Stimulated activated CD8-positive, alpha-beta memory T cell treated with anti-CD3 and anti-CD28 coated beads, Interleukin-4, amount 100 ng/mL, for 1 hour (primary cell): ENCODE data around the gene PGM2.

Experiments used
- DNase-seq, 2 donors: peaks; one replicate each; pipeline ENCODE4 v3.0.0-alpha.2; 2020; ENCODE audit warnings: low read depth in 2 of 2, low spot score in 1 of 2

Gene PGM2

DNA sequence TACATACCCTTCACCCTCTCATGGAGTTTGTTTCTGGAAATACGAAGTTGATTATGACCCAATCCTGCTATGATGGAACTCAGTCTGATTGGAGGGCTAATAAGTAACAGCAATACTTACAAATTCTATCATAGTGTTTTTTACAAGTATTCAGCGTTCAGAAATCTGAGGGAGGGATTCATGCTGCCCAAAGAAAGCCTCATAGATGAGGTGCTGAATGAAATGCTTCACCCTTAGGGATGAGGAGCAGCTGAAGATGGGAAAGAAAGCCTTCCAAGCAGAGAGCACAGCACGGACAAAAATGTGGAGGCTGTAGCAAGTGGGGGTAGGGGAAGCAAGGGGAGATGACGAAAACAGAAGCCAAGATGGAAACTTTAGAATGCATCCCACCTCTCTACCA lies 36.5 kb downstream of the PGM2 start:
- DNase-seq, result no peak

DNA sequence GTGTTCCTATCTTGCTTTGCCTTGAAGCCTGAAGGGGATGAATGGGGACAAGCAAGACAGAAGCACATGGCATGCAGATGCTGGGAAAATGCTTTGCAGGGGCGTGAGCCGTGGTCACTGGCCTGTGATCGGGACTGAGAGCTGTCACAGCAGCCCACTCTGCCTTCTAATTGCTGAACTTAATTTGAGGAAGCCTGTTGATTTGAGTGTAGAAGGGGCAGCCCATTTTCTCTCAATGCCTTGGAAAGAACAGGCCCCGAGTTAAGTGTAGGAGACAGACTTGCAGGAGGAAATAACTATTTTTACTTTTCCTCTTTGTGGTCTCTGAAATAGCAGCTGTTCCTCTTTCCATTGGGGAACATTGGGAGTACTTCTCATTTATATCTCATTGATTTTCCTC lies 38.3 kb downstream of the PGM2 start:
- DNase-seq, result no peak

DNA sequence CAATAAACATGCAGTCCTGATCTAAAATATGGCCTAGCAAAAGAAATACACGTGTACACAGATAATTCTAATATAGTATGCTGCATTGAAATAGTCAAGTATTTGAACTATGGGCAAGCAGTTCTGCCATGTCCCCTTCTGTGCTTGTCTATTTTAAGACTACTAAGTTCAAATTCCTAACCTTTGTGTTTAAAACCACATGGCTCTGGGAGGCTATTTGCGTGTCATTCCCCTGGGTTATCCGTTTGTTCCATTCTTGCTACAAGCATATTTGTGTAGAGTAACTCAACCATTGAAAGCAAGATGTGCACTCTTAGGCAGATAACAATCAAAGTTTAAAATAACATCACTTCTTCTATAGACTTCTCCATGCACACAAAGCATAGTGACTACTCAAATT lies 39.0 kb downstream of the PGM2 start:
- no peak for DNase-seq

DNA sequence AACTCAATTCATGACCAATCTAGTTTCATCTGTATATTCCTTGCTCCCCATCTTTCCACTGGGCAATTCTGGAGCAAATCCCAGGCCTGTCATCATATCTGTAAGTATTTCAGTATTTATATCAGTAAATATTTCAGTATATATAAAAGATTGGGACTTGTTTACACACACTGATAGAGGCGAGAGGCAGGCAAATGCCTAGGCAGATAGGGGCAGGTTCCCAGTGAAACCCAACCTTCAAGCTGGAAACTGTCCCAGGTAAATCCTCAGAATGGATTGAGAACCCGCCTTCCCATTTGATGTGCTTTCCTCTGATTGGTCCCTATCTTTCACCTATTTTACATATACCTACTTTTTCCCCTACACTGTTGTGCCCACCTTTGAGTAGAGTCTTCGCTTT lies 40.6 kb downstream of the PGM2 start:
- no peak for DNase-seq

DNA sequence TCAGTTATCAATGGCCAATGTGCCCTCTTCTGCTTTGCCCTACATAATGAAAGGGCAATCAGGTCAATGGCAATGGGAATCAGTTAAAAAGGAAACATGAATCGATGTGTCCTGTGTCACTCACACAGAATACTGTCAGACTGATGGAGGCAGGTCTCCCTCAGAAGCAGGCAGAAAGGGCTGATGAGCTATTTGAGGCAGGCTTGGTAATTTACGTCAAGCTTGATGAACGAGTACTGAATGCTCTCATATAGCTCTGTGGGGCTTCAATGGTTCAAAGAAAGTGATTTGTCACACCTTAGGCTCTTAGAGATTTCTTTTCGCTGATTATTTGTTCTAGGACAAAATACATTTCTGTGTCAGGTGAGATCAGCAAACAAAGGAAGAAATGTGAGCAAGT lies 41.8 kb downstream of the PGM2 start:
- DNase-seq, result no peak

DNA sequence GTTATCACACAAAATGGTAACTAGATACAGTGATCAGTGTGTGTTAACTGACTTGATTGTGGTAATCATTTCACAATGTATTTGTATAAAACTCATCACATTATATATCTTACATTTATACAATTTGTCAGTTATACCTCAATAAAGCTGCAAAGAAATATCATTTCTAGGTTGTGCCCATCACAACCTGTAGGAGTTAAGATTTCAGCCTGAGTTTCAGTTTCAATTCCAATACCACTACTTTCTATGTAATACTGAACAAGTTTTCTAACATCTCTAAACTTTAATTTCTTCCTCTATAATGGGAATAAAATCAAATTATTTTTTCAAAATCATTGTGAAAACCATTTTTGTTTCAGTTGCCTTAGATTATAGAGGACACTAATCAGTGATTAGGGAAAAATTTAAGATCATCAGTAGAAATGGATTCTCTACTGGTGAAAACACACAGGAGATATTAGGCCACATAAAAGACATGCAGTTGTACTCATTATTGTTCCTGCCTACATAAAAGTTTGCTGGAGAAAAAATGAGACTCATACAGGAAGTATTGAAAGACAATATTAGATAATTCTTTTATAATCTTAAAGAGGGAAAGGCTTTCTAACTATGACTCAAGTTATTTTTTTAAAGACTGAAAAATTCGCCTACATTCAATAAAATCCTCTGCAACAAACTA lies 46.0 kb downstream of the PGM2 start:
- no peak for DNase-seq

DNA sequence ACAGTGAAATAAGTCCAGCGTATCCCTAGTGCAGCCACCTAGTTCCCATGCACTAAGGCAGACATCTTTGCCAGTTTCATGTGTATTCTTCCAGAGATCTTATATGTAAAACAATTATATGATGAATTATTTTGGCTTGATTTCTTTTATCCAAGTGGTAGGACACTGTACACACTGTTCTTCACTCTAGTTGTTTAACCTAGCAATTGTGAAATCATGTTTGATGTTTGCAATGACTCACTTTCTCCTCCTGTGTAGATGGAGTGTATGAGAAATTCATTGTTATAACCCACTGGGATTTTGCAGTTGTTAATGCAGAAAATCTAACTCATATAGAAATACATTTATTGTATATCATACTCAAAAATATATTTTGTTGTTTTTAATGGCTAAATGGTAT lies 46.9 kb downstream of the PGM2 start:
- no peak for DNase-seq

DNA sequence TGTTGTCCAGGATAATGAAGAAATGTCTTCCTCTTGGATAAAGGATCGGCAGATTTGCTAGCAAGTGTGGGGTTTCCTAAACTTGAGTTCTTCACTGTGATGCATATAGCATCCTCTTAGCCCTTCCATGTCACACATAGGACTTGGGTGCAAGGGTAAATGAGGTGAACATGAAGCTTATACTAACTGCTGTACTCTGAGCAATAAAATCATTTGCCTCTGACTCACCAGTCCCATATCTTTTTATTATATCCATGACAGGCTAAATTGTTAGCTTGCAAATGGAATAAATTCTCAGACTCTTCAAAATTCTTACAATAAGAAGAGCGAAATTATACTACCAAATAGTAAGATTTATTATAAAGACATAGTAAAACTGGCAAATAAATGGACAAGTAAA lies 49.7 kb downstream of the PGM2 start:
- DNase-seq, result no peak

DNA sequence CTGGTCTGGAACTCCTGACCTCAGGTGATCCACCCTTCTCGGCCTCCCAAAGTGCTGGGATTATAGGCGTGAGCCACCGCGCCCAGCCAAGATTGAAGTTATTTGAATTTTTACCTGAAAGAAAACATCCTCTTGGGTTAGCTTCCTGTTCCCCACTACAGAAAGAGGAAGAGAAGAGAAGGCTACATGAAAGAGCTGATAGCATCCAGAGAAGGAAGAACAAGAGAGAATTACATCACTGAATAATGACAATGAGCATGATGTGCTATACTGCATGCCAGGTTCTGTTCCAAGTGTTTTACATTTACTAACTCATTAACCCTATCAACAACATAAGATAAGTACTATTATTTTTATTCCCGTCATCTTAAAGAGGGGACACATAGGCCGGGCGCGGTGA lies 52.9 kb downstream of the PGM2 start:
- no peak for DNase-seq

DNA sequence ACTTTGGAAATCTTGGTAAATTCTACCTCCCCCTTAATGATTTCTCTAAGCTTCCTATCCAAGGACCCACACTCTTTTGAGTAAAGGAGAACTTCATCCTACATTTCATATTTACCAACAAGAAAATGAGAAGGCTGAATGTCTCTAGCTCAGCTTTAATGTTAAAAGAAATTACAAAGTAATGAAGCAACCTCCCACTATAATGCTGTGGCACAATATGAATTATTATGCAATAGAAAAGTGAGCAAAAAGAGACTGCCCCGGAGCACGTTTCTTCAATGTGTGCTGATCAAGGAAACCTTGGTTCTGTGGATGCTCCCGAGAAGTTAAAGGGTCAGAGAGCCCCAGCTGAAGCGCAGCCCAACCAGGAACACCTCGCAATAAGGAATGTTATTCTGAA lies 55.3 kb downstream of the PGM2 start:
- DNase-seq, result no peak

DNA sequence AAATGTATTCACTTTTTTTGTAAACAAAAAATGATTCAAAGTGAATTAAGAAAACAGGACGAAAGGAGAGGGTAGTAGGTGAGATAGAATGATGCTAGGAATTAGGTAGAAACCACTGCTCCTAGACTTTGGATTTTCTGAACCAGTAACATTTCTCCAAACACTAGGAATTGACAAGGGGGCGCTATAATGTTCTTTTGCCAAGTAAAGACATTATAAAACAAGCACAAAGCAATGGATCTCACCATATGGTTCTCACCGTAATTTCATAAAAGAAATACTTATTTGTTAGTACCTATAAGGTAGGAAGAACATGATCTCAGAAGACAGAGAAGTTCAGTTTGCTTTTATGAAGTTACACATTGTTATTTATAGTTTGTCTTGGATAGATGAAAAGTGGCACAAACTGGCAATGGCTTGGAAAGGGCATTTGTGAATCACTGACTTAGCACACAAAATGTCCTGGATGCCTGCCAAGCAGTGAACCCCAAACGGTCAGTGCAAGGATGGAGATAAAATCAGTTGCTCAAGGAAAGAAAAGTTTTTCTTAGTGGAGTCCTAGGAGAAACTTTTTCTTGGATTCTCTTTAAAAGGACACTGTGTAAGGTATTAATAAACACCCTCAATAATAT lies 56.3 kb downstream of the PGM2 start:
- no peak for DNase-seq

DNA sequence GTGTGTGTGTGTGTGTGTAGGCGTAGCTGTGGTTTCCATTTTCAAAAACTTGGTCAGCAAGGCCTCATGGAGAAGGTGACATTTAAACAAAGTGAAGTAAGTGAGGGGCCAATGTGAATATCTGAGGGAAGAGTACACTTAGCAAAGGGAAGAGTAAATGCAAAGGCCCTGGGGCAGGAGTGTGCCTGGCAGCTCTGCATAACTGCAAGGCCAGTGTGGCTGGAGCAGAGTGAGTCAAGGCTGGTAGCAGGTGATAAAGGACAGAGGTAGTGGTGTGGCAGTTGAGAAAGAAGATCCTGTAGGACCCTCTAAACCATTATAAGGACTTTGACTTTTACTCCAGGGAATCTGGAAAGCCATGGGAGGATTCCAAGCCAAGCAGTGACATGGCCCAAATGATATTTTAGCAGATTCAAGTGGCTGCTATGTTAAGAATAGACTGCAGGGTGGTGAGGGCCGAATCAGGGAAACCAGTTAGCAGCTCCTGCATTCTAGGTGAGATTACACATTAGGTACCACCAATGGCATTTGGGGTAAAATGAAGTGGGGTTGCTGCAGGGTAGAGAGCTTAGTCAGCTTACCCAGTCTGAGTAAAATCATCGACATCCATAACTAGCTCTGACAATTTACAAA lies 58.5 kb downstream of the PGM2 start:
- DNase-seq, result no peak

DNA sequence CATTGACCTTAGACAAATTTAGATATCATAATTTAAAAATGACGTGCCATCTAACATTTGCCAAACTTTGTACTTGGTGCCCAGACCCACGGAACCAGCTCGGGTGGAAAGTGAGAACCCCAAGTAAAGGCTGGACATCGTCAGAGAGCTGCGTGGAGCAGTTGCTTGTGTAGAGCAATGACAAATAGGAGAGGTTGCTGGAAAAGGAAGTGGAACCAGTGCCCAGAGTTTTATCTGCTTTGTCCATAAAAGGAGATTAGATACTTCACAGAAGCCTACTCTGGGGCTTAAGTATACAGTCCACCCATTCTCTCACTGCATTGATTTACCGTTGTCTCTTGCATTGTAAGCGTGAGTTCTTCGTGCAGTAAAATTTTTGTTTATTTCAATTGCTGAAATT lies 59.0 kb downstream of the PGM2 start:
- no peak for DNase-seq

DNA sequence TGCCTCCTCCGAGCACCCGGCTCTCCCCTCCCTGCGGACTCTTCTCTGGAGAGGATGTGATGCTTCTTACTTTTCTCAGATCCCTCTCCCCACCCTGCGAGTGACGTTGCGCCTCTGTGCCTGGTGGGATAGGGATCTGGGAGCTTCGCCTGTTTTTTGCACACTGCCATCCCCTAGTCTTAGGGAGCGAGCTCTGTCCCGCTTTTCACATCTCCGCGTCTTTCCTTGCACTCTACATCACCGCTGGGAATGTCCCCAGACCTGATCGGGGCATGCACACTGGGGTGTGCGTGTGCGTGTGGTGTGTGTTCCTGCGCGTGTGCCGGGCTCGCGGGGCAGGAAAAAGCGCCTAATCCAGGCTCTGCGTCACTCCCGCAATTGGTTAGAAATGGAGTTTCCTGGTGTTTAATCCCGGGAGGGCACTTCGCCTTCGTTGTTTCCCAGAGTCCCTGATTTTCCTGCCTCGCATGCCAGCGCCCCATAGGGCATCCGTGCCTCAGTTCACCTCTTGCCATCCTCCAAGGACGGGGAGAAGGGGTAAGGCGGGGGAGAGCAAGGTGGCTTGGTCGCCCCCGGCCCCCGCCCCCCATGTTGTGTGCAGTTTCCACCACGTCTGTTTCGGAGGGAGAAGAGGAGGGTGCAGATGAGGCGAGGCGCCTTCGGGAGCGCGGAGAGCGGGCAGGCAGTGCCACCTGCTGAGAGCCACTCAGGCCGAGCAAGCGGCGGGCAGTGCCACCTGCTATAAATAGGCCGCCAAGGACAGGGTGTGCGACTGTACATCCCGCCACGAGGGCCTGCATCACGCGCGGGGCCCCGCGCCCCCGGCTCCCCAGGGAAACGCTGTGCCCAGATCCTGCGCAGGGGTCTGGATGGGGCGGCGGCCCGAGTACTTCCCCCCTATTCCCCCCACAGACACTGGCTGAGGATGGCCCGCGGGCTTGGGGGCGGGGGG lies 63.6 kb downstream of the PGM2 start:
- DNase-seq, result no peak

DNA sequence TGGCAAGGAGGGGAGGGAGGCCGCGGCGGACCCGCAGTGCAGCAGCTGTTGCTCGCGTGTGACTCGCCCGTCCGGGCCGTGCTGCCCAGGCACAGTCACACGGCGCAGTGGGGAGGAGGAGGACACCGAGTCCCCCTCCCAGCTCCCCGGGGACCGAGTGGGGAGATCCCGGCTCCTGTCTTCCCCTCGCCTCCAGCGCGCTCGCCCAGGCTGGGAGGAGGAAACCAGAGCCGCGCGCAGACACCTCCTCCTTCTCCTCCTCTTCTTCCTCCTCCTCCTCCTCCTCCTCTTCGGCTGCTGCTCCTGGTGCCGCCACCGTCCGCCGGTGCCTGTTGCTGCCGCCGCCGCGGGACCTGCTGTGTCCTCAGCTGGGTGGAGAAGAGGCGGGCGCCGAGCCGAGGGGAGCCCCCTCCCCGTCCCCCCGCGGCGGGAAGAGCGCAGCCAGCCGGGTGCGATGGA lies 64.3 kb downstream of the PGM2 start, which contains the start of gene TBC1D1:
Gene TBC1D1 (plus strand): TSS at position 284 of the 459 bp plus-strand sequence. CDS start 11,012 bp downstream, outside the sequence.
- DNase-seq, result peak in 1 of 2 donors; percentile 10

DNA sequence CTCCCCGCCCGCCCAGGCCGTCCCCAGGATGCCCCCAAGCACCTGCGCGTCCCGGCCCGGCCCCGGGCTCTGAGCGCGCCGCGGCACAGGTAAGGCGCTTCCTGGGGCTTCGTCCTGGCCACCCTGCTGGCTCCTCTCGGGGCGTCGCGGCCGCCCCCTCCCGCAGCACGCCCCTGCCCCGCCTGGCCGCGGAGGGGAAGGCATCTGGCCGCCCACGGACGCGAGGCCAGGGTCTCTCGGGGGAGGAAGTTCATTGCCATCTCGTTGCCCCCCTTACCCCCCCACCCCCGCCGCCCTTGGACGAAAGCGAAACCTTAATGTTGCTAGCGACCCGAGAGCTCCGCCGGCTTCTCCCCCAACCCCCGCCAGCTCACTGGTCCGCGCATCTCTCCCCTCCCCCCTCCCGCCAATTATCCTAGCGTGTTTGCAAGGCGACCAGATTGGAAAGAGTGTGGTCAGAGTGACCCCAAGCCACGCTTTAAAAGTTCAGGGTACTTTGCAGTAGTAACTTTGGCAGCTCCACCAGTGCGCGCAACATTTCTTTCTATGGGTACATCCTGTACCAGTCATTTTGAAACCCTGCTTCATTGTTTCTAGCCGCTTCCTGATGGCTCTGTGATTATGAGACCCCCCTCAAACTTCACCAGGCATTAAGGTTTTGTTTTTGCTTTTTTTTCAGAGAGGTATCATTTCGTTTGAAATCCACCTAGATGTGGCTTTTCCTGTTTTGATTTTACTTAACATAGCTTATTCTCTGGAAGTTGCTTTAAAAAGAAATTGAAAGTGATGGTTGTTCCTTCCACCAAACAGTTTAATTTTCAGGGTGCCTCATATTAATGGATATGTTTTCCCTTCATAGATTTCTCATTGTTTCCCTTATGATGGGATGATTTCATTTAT lies 65.0 kb downstream of the PGM2 start:
- DNase-seq, result peak; percentile 14 to 20

DNA sequence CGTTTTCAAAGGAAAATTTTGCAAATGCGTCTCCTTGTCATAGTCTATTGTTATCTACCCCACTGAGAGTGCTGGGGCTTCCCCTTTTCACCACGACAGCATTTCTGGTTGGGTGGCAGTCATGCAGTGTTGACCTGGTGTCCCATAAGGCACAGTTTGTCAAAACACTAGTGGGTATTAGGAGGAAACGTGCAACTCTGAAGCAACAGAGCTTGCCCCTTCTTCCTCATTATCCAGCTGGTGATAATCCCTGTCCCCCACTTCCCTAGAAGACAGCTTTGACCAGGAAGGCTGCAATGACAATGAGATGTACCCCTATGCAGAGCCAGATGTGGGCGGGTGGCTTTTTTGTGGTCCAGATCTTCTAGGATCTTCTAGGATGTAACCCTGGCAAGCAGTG lies 66.2 kb downstream of the PGM2 start:
- DNase-seq, result no peak

DNA sequence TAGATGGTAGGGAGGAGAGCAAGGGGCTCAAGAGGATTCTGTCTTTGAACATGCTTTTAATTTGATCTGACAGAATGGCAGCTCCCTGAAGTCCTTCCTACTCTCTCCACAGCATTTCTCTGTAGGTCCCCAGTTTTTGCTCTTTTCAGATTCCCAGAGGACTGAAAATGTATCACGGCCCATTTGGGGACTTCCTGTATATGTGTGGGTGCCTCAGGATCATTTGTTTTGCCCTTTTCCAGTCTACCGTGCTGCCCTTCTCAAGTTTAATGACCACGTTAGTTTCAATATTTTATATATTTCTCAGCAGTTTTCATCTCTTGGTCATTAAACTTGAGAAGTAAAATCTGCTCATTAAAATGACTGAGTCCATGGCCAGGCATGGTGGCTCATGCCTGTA lies 66.7 kb downstream of the PGM2 start:
- no peak for DNase-seq

DNA sequence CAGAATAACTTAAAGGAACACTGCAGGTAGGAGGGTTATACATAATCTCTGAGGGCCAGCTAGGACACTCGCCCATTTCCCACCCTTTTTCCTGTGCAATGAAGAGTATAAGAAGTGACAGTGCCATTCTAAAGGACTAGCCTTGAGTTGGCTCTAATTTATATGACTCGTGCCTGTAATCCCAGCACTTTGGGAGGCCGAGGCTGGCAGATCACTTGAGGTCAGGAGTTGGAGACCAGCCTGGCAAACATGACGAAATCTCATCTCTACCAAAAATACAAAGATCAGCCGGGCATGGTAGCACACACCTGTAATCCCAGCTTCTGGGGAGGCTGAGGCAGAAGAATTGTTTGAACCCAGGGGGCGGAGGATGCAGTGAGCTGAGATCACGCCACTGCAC lies 68.8 kb downstream of the PGM2 start:
- no peak for DNase-seq

DNA sequence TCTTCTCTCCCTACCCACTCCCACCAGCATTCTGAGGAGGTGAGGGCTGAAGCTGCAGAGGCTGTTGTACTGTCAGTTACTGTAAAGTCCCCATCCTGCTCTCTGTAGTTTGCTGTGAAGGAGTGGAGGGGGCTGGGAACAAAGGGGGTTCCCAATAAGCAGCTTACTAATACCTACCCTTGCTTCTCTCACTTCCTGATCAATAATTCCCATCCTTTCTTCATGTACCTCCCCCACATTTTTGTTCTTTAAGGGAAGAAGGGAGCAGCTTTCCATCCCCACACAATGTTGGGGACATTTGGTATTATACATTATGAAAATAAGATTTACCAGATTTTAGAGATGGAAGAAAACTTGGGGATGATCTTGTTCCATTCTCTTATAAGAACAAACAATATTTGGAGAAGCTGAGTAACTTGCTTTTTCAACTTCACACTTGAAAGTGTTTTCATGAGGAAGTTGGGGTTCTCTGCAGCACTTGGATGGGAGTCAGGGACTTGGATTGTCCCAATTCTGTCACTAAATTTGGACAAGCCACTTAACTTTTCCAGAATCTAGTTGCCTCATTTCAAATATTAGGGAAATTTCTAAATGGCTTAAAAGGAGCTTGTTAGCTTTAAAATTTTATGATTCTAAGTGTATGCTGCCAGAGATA lies 69.8 kb downstream of the PGM2 start:
- DNase-seq, result no peak
